Endothelial cell of umbilical vein (primary cell): Measurements from ENCODE around the gene ZNF768. TPM values are rescaled to one million over a fixed set of nuclear protein-coding genes. Genes with fewer than 3 reads are reported as not detected.

ENCODE experiments used
- BruUV-seq: library from RNA; stranded (reverse); fragments of 400-500 nt; replicated peaks from 2 replicates; lab custom pipeline; 2021; lab: Mats Ljungman, UMichigan
- CTCF ChIA-PET: fragments of 300-600, 350-600 bp; sonication (Branson Sonifier 250); formaldehyde crosslinking; loops from one replicate; lab custom pipeline; 2021; ENCODE audit warnings: antibody characterized with exemption, inconsistent platforms; lab: Charles Lee
- POLR2A ChIA-PET: fragments of 300-600, 350-600 bp; sonication (Branson Sonifier 250); formaldehyde crosslinking; loops from one replicate; lab custom pipeline; 2021; ENCODE audit warnings: antibody characterized with exemption, inconsistent platforms; lab: Charles Lee
- DNase-seq: peaks from one replicate; pipeline ENCODE4 v3.0.0-alpha.2; 2011; ENCODE audit warnings: low read depth, low spot score
- FAIRE-seq: peaks from 2 replicates; lab custom pipeline; 2011; peaks lifted over from hg19 to GRCh38; lab: Jason Lieb, UNC
- H2AFZ ChIP-seq: 2 replicates; pipeline ENCODE4 v1.6.0; 2012; ENCODE audit warnings: low read depth, low read length, control low read depth, inconsistent platforms
- H3K27ac ChIP-seq: 2 replicates; pipeline ENCODE4 v1.5.1; 2011; ENCODE audit warnings: low read depth, mild to moderate bottlenecking, control low read depth, low read length, moderate library complexity; ENCODE audit not compliant: insufficient read depth
- H3K27me3 ChIP-seq, 2 experiments: 2 replicates each; pipeline versions ENCODE4 v1.6.0 to v1.6.1; 2011; ENCODE audit warnings: low read length in 2 of 2, mixed read lengths in 1 of 2; ENCODE audit not compliant: control insufficient read depth in 2 of 2, insufficient read depth in 2 of 2
- H3K36me3 ChIP-seq, 2 experiments: 2 replicates in 1 of 2; 3 replicates in 1 of 2; pipeline ENCODE4 v1.5.1; 2011; ENCODE audit warnings: low read length in 2 of 2, mild to moderate bottlenecking in 1 of 2, moderate library complexity in 1 of 2; ENCODE audit not compliant: control insufficient read depth in 2 of 2, insufficient read depth in 2 of 2; ENCODE audit errors: extremely low read depth in 1 of 2
- H3K4me1 ChIP-seq: 3 replicates; pipeline ENCODE4 v1.5.1; 2011; ENCODE audit warnings: mild to moderate bottlenecking, low read length; ENCODE audit not compliant: control insufficient read depth, insufficient read depth; ENCODE audit errors: extremely low read depth
- H3K4me2 ChIP-seq: 2 replicates; pipeline ENCODE4 v1.6.1; 2011; ENCODE audit warnings: low read length, control low read depth, mixed read lengths; ENCODE audit not compliant: insufficient read depth
- H3K4me3 ChIP-seq, 3 experiments: fragments of 200-600 bp in 1 of 3; sonication (generic), shearing (Covaris generic) in 1 of 3; replicated peaks in 1 of 3; 2 replicates each; pipeline ENCODE4 v1.5.1; 2011 to 2016; ENCODE audit warnings: control low read depth in 3 of 3, low read length in 3 of 3, mild to moderate bottlenecking in 2 of 3, inconsistent platforms in 1 of 3, low read depth in 1 of 3, moderate library complexity in 1 of 3; ENCODE audit not compliant: insufficient read depth in 1 of 3
- H3K79me2 ChIP-seq: 2 replicates; pipeline ENCODE4 v1.6.0; 2012; ENCODE audit warnings: low read length, inconsistent platforms; ENCODE audit not compliant: control insufficient read depth, insufficient read depth
- H3K9ac ChIP-seq: replicated peaks from 2 replicates; pipeline ENCODE3; 2011; ENCODE audit warnings: low read length, control low read depth; ENCODE audit not compliant: insufficient read depth; ENCODE audit errors: extremely low read depth
- H3K9me1 ChIP-seq: replicated peaks from 3 replicates; pipeline ENCODE4 v1.6.0; 2011; ENCODE audit warnings: mild to moderate bottlenecking, low read length; ENCODE audit not compliant: control insufficient read depth, insufficient read depth; ENCODE audit errors: extremely low read depth
- H3K9me3 ChIP-seq: replicated peaks from 2 replicates; pipeline ENCODE4 v1.5.1; 2012; ENCODE audit warnings: low read length, inconsistent platforms; ENCODE audit not compliant: control insufficient read depth, insufficient read depth
- H4K20me1 ChIP-seq: replicated peaks from 2 replicates; pipeline ENCODE3; 2011; ENCODE audit warnings: mild to moderate bottlenecking, low read length; ENCODE audit not compliant: control insufficient read depth, insufficient read depth; ENCODE audit errors: extremely low read depth
- CTCF ChIP-seq, 2 donors: IDR thresholded peaks; 1 replicate in 1 of 2; 2 replicates in 1 of 2; pipeline ENCODE4 v1.5.1; 2011; ENCODE audit warnings: low read length in 2 of 2, mild to moderate bottlenecking in 2 of 2, moderate library complexity in 2 of 2, control low read depth in 1 of 2, inconsistent platforms in 1 of 2, low read depth in 1 of 2; ENCODE audit not compliant: insufficient read depth in 1 of 2; ENCODE audit errors: extremely low read depth in 1 of 2
- EZH2 ChIP-seq: IDR thresholded peaks from 2 replicates; pipeline ENCODE4 v1.6.1; 2012; ENCODE audit warnings: borderline replicate concordance, low read depth, mild to moderate bottlenecking, moderate library complexity, low read length, inconsistent platforms; ENCODE audit not compliant: severe bottlenecking
- FOS ChIP-seq: IDR thresholded peaks from 2 replicates; pipeline ENCODE4 v1.6.1; 2011; ENCODE audit warnings: mild to moderate bottlenecking, low read length, moderate library complexity, borderline replicate concordance; ENCODE audit not compliant: insufficient read depth
- GATA2 ChIP-seq: IDR thresholded peaks from 2 replicates; pipeline ENCODE4 v1.7.0; 2011; ENCODE audit warnings: low read depth, mild to moderate bottlenecking, moderate library complexity, mixed read lengths, low read length; ENCODE audit not compliant: insufficient read length, insufficient read depth
- JUN ChIP-seq: IDR thresholded peaks from 2 replicates; pipeline ENCODE4 v1.6.1; 2011; ENCODE audit warnings: borderline replicate concordance, low read depth; ENCODE audit not compliant: insufficient read length, insufficient read depth
- MAX ChIP-seq: IDR thresholded peaks from 2 replicates; pipeline ENCODE4 v1.6.1; 2011; ENCODE audit not compliant: insufficient read depth, insufficient read length
- MYC ChIP-seq: IDR thresholded peaks from one replicate; pipeline ENCODE4 v1.6.1; 2011; ENCODE audit warnings: mild to moderate bottlenecking, low read depth, low read length
- POLR2A ChIP-seq: IDR thresholded peaks from 2 replicates; pipeline ENCODE4 v1.6.1; 2012; ENCODE audit warnings: low read depth, mild to moderate bottlenecking, control low read depth, low read length
- POLR2AphosphoS5 ChIP-seq: IDR thresholded peaks from 2 replicates; pipeline ENCODE4 v1.6.1; 2012; ENCODE audit warnings: low read depth, mild to moderate bottlenecking, control low read depth, low read length, moderate library complexity; ENCODE audit not compliant: insufficient read depth
- dilution Hi-C: fragments of 300-500 bp; cut with MboI; formaldehyde crosslinking; loops from one replicate; pipeline ENCODE4 v1.15.0; 2019; ENCODE audit warnings: low sequenced_read_pairs; ENCODE audit not compliant: extremely low pct_ligation_motif_present
- intact Hi-C: fragments of 100-400 bp; cut with micrococcal nuclease; formaldehyde crosslinking; loops from one replicate; pipeline ENCODE4 v1.10.0; 2022
- polyA plus RNA-seq, 4 experiments: library from polyadenylated mRNA; depleted of rRNA in 3 of 4; stranded (reverse) in 3 of 4; unstranded in 1 of 4; fragments of >200 nt; gene quantifications; 2 replicates each; pipeline versions ENCODE4 v1.2.1 to v1.2.3, GENCODE V29; 2011 to 2012; ENCODE audit warnings: missing spikeins in 1 of 4
- total RNA-seq: library from RNA; stranded (reverse); gene quantifications from 2 replicates; pipeline ENCODE4 v1.2.3, GENCODE V29; 2021

ZNF768 gene
- total and polyA plus RNA-seq, 2 donors (not counting 3 experiments of a cell fraction or from before 2014, with no cell fraction given): 24.2 to 24.7 TPM

- Histone ChIP-seq H3K4me3 (no peak overlapping the region), H3K36me3 (peaks cover 3 to 9% of the 10 kb centered on the region in 2 experiments), H2AFZ (no peak overlapping the region), H3K9me3 (no peaks in the 10 kb centered on the region), H3K9me1 (no peaks in the 10 kb centered on the region), H3K27me3 (no peaks in the 10 kb centered on the region), H3K27ac (peak overlapping the region; percentile 55), H3K79me2 (peaks cover 23% of the 10 kb centered on the region), H3K4me2 (no peak overlapping the region), H4K20me1 (no peaks in the 10 kb centered on the region), H3K9ac (no peak overlapping the region), H3K4me1 (peaks cover 8% of the 10 kb centered on the region)
- no peak for DNase-seq
- POLR2A ChIA-PET: interaction anchor here (0.6 kb wide), 1 partner anchor 160 kb away, joined by 6 read pairs; no protein-coding TSS in a partner anchor
- dilution Hi-C loops (no loop called here), intact Hi-C loops (no loop called here)
- BruUV-seq: no TSS peak
- TF ChIP-seq FOS (no peak), GATA2 (no peak), MYC (no peak), JUN (no peak), CTCF (IDR thresholded peaks at IDR 0.05; ENCODE audit: extremely low read depth in 1 of 2, insufficient read depth in 1 of 2, low read depth in 1 of 2, low read length in 2 of 2) (no peak), POLR2A (no peak), POLR2AphosphoS5 (no peak), EZH2 (no peak), MAX (no peak)
- CTCF ChIA-PET: interaction anchor here (1.2 kb wide), 1 partner anchor 19 kb away, joined by 3 read pairs; the partner anchor contains the start of gene ZNF747
- no peak for FAIRE-seq
Measured at GRCh38 chr16:30554557-30555314, 28.4 kb upstream of the ZNF768 start.
